NCI-H2171 (cell line): ENCODE data around the gene ATG9A.

Experiments
- DNase-seq: peaks from one replicate; lab custom pipeline; 2025; lab: John Stamatoyannopoulos, UW

Gene ATG9A

DNA sequence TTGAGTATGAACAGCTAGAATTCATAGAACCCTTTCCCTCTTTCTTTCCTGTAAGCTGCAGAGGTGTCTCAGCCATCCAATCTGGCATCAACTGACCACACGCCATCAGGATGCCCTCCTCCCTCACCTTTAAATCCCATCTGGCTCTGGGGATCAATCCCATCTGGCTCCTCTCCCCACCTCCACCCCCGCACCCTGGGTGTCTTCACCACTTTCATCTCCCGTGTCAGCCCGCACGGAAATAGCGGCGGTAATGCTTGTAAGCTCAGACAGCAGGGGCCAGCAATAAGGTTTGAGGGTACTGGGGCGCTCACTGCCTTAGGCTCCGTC lies 23.1 kb upstream of the ATG9A start:
- DNase-seq: no peak

DNA sequence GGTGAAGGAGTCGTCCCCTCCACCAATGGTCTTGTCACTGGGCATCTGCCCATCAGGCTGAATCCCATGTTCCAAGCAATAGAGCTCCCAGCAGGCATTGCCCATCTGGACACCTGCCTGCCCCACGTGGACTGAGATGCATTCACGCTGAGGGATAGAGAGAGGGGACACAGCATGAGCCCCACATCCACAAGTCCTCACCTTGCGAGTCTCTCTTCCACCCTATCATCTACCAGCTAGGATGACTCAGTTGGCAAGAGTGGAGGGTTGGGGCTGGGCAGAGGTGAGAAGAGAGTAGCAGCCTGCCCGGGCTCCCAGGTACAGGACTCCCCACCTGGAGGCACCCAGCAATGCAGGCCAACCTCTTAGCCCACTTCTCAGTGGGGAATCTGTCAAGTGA lies 22.6 kb upstream of the ATG9A start:
- DNase-seq: no peak

GRCh38 chr2:219251656-219252055 lies 22.2 kb upstream of the ATG9A start:
- no peak for DNase-seq

DNA sequence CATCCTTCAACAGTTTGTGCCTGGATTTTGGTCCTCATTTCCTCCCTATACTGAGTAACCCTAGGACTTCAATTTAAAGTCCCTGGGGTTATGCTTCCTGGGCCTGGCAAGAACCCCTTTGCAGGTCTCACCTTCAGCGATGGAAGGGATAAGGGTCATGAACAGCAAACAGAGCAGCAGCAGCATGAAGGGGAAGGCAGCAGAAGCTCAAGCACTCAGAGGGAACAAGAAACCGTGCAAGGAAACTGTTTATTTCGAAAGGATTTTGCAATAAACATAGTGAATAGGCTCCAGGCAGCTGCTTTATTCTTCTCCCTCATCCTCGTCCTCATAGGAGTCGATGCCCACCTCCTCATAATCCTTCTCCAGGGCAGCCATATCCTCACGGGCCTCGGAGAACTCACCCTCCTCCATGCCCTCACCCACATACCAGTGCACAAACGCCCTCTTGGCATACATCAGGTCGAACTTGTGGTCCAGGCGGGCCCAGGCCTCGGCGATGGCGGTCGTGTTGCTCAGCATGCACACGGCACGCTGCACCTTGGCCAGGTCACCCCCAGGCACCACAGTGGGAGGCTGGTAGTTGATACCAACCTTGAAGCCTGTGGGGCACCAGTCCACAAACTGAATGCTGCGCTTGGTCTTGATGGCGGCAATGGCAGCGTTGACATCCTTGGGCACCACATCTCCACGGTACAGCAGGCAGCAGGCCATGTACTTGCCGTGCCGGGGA lies 20.8 kb upstream of the ATG9A start:
- DNase-seq: no peak

DNA sequence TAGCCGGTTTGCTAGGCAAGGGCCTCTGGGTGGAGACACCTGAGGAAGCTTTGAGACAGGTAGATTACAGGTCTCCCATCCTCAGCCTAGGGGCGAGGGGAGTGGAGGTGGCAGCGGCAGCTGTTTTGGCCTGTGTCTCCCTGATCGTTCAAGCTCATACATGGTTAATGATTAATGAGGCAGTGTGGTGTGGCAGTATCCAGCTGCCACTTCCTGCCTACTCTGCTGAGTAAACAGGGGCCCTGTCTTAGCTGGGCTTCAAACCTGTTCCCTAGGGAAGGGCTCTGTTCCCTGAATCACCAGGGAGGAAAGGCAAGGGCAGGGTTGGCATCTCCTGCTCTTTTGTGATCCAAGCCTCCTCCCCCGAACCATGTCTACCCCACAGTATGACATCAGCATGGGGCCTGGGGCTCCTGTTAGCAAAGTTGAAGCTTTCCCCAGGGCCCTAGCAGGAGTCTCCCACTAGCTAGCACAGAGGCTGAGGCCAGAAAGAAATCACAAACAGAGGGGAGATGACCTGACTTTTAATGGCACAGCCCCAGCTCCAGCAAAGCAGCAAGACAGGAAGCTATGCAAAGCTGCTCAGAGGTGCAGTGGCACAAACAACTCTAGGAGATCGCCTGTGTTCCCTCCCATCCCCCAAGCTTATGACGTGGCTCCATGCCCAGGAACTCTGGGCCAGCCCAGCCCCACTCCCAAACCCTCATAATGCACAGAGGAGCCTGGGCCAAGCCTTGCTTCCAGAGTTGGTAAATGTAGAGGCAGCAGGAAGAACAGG lies 20.0 kb upstream of the ATG9A start:
- DNase-seq: peak; percentile 91

GRCh38 chr2:219248845-219249202 lies 19.4 kb upstream of the ATG9A start:
- no peak for DNase-seq

DNA sequence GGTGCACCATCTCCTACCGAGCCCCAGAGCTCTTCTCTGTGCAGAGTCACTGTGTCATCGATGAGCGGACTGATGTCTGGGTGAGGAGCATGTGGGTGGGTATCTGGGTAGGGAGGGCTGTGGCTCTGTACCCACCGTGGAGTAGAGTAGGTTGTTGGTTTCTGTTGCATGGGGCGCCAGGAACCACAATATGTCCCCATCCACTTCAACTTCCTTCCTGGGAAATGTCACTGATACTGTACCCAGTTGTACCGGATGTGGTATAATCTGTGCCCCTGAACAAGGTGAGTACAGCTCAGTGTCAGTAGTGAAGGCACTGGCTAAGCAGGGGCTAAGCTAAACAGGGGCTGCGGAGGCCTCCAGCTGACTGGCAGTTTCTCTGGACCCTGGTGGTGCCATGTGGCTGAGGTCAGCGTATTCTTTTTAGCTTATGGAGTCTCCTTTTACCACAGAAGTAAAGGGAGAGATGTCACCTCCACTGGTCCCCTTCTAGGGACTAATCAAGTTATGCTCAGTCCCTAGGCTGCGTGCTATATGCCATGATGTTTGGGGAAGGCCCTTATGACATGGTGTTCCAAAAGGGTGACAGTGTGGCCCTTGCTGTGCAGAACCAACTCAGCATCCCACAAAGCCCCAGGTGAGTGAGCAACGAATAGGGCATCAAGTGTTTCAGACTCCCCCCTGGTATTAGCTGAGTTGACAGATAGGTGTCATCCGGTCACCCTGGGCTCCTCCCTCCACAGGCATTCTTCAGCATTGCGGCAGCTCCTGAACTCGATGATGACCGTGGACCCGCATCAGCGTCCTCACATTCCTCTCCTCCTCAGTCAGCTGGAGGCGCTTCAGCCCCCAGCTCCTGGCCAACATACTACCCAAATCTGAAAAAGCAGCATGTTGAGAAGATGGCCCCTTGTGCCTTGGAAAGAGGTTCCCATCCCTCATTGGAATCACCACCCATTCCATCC lies 18.5 kb upstream of the ATG9A start:
- DNase-seq: no peak

DNA sequence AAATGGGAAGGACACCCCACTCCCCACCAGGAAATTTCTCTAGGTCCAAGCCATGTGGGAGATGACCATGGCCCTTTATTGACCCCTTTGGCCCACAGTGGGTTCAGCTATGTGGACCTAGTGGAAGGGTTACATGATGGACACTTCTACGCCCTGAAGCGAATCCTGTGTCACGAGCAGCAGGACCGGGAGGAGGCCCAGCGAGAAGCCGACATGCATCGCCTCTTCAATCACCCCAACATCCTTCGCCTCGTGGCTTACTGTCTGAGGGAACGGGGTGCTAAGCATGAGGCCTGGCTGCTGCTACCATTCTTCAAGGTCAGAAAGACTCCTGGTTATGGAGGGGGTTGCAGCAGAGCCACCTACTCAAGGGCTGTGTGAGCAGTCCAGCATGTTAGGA lies 17.1 kb upstream of the ATG9A start:
- no peak for DNase-seq

GRCh38 chr2:219245899-219246230 lies 16.4 kb upstream of the ATG9A start:
- no peak for DNase-seq

DNA sequence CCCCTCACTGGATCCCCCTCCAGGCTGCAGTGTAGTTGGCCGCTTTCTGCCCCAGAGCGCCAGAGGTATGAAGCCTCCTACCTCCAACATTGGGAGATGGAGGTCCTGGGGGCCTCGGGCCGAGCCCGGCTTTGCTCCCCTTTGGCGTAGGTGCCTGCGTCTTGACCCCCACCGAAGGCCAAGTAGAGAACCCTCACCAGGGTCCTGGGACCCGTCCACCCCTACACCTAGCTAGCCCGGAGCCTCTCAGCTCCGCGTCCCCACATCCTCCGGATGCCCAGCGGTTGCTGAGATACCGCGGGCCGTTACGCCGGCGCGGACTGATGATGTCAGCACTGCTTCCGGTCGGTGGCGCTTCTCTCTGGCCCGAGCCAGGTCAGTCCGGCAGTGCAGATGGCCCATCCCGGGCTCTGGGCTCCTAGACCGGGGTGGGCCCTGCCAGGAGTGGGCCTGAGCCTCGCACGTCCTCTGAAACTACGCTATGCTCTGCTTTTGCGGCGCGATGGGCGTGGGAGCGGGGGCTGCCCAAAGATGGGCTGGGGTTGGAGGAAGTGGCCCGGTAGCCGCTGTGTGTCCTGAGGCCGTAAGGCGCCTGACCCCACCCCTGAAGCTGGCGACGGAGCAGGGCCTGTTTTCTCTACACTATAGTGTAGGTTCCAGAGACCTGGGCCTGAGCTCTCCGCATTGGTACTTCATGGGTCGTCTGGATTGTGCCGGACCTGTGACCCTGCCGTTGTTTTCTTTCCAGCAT lies 15.9 kb upstream of the ATG9A start, which contains the start of the genes GLB1L and STK16:
Gene GLB1L (minus strand): TSS at position 297 of the 751 bp plus-strand sequence. CDS start 1,871 bp downstream, outside the sequence.
Gene STK16 (plus strand): TSS at position 332 of the 751 bp plus-strand sequence. CDS start 521 bp downstream, outside the sequence.
- DNase-seq: peak; percentile 78

DNA sequence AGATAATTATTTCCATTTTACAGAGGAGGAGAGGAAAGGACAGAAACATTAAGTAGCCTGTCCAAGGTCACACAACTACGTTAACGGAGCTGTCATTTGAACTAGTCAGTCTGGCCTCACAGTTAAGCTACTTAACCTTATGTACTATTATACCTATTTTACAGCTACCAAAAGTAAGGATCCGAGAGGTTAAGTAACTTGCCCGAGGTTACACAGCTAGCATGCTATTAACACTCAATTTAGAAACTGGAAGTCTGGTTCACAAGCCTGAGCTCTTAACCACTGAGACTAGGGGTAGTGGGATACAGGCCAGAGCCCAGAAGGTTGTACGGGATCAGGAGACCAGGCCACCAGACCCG lies 15.3 kb upstream of the ATG9A start:
- DNase-seq: no peak

- no peak for DNase-seq
Observed at GRCh38 chr2:219243291-219243761, 13.9 kb upstream of the ATG9A start.

GRCh38 chr2:219234331-219234730 lies 4.9 kb upstream of the ATG9A start:
- no peak for DNase-seq

DNA sequence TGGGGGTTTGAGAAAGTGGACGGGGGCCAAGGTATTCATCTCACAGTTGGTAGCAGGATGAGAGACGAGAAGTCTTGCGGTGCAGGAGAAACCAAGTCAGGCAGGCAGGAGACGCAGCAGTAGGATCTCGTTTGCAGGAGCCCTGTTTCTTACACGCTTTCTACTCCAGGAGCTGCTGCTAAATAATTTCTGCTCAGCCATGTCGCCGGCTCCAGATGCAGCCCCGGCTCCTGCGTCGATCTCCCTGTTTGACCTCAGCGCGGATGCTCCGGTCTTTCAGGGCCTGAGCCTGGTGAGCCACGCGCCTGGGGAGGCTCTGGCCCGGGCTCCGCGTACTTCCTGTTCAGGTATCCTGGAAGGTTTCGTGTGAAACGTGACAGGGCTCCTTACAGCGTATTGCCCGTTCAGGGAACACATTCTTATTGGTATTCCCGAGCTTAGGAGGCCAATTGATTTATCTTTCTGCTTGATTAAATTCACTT lies 664 bp upstream of the ATG9A start:
- peak; percentile 4 for DNase-seq

DNA sequence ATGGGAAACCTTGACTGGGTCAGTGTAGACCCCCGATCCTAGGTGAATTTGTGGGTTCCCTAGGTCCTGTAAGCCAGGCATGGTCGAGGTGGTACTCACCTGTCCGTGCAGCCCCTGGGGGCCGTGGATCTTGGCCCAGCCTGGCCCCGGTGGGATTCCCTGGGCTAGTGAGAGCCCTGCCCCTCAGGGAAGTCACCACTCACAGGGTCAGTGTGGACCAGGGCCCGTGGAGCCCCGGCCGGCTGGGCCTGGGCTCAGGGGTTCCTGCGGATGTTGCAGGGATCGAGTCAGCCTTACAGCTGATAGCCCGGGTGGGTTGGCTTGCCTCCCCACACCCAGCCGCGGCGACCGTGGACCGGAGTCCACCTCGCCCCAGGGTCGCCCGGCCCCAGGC lies 528 bp downstream of the ATG9A start:
- DNase-seq: no peak

DNA sequence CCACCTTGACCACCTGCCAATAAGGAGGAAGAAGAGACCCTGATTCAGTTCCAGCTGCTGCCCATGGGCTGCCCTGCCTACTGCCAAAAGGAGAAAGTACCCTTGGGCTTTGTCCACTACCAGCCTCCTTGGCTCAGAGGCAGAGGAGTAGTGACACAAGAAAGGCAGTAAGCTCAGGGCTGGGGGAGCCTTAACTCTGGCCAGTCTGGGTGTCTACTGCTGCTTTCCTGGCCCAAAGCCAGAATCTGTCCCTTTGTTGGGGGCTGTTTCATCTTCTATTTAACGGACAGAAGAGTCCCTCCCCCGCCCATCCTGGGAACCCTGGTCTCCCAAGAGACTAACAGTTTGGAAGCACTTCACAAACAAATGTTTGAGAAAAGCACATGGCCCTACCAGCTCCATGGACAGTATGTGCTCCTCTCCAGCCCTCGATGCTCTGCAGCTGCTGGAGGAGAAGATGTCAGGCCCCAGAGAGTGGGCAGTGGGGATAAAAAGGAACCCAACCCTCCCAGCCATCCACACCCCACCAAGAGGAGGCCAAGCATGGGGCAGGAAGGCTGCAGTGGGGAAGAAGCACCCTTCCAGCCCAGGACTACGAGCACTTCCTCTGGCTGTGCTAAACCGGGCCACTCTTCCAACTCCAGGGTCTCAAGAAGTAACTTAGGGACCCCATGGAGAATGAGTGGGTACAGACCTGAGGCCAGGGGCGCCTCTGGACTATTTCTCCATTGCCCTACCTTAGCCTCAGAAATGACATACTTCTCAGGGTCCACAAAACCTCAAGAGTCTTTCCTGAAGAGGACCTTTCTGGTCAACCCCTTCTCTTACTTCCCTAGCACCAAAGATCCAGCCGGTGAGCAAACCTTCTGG lies 1.2 kb downstream of the ATG9A start:
- DNase-seq: no peak

GRCh38 chr2:219225350-219225749 lies 4.1 kb downstream of the ATG9A start:
- no peak for DNase-seq

DNA sequence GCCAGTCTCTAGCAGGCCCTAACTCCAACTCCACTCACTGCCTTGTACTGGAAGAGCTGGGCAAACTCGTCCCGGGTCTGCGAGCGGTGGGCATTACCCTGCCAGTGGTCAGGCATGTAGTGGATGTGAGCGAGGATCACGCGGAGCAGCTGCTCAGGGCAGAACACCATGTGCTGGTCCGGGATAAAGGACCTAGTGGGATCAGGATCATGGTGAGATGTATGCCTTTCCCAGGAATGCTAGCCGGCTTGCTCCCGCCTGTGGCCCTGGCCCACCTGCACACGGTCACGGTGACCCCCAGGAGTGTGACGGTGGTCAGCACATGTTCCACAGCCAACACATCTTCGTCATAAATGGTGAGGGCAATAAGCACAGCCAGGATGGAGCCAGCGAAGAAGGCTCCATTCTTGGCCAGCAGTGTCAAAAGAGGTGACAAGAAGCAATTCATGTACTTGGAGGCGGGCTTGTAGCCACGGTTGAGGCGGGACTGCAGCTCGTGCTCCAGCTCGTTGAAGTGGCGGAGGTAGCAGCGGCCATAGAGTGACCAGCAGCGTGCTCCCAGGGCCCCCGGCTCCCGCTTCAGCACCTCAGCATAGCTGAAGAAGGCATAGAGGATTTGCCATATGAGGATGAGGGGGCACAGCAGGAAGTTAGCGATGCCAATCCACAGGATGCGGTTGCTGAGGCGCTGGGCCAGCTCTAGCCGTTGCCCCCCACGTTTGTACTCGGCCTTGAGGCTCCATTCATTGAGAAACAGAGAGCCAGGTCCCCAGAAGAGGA lies 5.4 kb downstream of the ATG9A start:
- DNase-seq: no peak

GRCh38 chr2:219221957-219222518 lies 7.4 kb downstream of the ATG9A start:
- DNase-seq: no peak
